Fibroblast of mammary gland (primary cell): ENCODE measurements around the gene TPP2.

Experiments
- DNase-seq: peaks from one replicate; pipeline ENCODE4 v3.0.0-alpha.2; 2010; ENCODE audit warnings: low read depth
- H3K4me3 ChIP-seq: 2 replicates; pipeline ENCODE4 v1.5.1; 2011; ENCODE audit warnings: low read depth, mild to moderate bottlenecking, low read length, moderate library complexity; ENCODE audit not compliant: control insufficient read depth
- CTCF ChIP-seq: conservative IDR thresholded peaks from 2 replicates; pipeline ENCODE4 v1.5.1; 2011; ENCODE audit warnings: low read depth, low read length, inconsistent platforms; ENCODE audit not compliant: control insufficient read depth, insufficient read depth

Gene TPP2

GRCh38 chr13:102683637-102684036 is 86.9 kb downstream of the TPP2 start:
- no peak for DNase-seq
- H3K4me3 ChIP-seq: no peak overlapping the region
- TF ChIP-seq CTCF: no peak

GRCh38 chr13:102686024-102686423 is 89.2 kb downstream of the TPP2 start:
- DNase-seq: no peak
- H3K4me3 ChIP-seq: no peak overlapping the region
- no peak for TF ChIP-seq CTCF

- TF ChIP-seq CTCF: no peak
- no peak overlapping the region for H3K4me3 ChIP-seq
- no peak for DNase-seq
These were observed 90.7 kb downstream of the TPP2 start for GRCh38 chr13:102687520-102687919.

GRCh38 chr13:102688306-102688973 is 91.7 kb downstream of the TPP2 start:
- DNase-seq: no peak
- no peak overlapping the region for H3K4me3 ChIP-seq
- no peak for TF ChIP-seq CTCF

GRCh38 chr13:102690883-102691282 is 94.1 kb downstream of the TPP2 start:
- no peak for DNase-seq
- TF ChIP-seq CTCF: no peak
- no peak overlapping the region for H3K4me3 ChIP-seq

GRCh38 chr13:102692491-102692826 is 95.7 kb downstream of the TPP2 start:
- H3K4me3 ChIP-seq: no peak overlapping the region
- DNase-seq: no peak
- no peak for TF ChIP-seq CTCF

- no peak overlapping the region for H3K4me3 ChIP-seq
- no peak for DNase-seq
- TF ChIP-seq CTCF: no peak
These were observed 96.5 kb downstream of the TPP2 start for GRCh38 chr13:102693250-102693649.
